Fibroblast of skin of right biceps (primary cell): Measurements from ENCODE around the gene KLHL3.

ENCODE experiments used
- DNase-seq: peaks from one replicate; pipeline ENCODE4 v3.0.0-alpha.2; 2013

The KLHL3 gene

DNA sequence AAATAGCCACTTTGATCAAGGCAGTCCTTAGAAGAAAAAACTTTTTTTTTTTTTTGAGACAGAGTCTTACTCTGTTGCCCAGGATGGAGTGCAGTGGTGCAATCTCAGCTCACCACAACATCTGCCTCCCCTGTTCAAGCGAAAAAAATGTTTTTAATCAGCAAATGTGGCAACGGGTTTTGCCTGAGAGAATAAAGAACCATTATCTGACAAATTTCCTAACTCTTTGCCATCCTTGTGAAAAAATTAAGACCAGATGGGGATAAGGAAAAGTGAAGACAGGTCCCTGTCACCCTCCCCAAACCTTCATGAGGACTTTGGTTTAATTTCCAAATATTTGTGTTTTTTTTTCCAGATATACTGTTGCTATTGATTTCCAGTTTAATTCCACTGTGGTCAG lies 129.5 kb downstream of the KLHL3 start:
- no peak for DNase-seq

DNA sequence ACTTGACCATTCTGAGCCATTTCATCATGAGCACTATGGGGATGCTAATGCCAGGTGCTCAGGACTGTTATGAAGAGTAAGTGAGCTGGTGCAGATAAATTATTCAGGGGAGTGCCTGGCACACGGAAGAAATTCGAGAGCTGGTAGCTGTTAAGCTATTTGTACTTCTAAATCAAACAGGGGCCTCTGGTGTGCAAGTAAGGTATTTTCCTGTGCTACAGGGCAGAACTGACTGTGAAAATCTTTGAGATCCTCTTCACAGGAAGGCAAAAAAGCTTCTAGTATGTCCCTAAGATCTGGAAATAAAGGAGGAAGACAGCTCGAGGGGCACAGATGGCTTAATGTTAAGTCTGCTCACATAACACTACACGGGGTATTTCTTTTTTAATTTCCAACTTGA lies 130.5 kb downstream of the KLHL3 start:
- DNase-seq = no peak

DNA sequence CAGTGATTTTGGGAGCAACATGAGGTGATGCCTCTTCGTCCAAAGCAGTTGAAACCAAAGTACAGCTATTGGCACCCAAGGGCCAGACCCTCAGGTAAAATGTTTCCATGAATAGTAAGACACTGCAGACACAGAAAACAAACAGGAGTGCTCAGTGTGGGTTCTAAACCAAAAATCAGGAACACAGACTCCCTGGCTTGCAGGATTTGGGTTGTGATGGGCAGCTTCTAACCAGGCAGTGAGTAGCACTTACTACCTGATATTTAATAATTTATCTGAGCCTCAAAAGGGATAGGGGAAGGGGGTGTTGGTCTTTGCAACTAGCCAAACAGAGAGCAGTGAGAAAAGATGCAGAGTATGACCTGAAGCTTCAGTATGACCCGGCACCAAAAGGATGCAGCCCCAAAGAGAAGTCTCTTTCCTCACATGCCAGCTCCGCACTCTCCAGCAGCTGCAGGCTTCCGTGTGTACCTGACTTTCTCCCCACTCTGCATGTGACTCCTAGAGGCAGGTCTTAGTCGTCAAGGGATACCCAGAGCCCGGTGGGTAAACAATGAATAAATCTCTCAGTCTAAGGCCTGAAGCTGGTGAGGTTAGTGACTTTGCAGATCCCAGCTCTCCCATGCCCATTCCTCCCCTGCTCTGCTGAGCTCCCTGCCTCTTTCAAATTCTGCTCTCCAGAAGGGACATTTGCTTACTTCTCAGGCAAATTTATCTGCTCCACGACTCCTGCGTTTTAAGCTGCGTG lies 131.4 kb downstream of the KLHL3 start:
- DNase-seq = no peak

DNA sequence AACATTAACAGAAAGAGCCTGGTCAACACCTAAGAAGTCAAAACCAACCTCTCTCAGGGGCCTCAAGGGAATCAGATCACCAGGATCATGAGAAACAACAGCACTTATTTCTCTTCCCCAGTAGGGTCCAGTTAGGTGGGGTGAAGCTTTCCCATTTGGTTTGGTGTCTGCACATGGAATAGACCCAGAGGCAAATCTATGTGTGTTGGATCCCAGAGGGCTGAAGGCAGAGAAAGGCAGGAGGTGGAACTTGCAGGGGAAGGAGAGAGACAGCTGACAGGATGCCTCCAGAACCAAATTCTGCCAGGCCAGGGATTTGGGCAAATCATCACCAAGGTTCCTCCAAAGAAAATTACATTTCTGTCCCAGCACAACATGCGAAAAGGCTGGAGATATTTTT lies 132.0 kb downstream of the KLHL3 start:
- DNase-seq = no peak

DNA sequence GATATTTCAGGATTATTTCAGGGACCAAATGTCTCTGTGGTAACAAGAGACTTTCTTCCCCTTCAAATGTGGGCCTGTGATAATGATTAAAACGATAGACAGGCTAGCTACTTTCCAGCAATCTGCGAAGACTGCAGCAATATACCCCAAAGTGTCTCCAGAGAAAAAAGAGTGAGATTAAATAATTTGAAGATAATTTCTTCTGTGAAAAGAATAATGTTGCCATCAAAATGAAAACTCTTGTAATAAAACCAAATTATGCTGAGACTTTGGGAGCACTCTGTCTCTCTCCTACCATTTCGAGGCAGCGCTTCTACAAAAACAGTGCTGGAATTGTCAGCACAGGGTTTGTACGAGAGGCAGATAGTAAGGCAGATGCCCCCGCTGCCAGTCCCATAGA lies 132.5 kb downstream of the KLHL3 start:
- DNase-seq = no peak

DNA sequence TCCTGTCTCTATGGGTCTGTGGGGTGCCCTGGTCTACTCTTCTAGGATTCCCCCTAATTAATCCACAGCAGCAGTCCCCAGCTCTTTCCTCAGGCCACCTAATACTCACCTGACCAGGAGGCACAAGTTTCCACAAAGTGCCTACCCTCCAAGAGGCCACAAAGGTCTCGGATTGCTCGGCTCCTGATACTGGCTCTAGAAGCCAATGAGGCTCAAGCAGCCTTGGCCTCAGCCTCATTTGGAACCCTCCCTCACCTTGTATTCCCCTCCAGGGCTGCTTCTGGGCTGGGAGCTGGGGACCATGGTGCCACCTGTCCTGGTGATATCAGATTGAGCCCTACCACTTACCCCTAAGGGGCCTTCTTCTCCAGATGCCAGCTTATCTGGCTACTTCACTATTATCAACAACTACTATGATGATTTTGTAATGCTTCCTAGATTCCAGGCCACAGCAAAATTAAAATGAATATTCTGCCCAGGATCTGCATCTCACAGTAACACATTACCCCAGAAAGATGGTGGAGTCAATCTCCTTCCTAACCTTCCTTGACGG lies 133.1 kb downstream of the KLHL3 start:
- no peak for DNase-seq

DNA sequence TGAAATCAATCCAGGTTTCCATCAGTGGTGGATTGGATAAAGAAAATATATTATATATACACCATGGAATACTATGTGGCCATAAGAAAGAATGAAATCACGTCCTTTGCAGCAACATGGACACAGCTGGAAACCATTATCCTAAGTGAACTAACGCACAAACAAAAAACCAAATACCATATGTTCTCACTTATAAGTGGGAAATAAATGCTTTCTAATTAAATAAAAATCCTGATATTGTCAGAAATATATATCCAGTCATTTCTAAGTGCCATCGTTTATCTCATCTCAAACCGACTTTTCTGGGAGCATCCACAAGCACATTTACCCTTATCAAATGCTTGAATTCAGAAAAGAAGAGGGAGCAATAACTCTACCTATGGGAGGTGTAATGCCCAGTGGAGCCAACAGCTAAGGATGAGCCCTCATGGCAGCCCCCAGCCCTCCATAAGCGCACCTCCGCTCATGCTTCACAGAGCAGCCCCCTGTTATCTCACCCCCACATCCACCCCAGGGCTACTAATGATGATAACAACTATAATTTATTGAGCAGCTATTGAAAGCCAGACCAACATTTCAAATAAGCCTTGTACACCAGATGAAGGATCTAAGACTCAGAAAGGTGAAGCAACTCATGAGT lies 135.0 kb downstream of the KLHL3 start:
- DNase-seq = no peak

DNA sequence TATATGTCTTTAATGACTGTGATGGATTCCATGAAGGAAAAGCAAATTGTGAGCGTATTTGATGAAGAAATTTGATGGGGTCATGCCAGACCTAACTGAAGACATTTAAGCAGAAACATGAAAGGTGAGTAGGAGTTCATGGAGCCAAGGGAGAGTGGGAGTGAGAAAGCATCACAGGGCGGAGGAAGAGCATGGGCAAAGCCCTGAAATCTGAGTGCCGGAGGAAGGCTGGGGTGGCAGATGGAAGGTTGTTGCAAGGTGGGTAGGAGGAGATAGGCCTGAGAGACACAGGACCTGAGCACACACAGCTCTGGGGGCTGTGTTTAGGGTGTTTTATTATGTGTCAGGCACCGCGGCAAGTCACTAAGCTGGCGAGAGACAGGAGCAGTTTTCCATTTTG lies 136.4 kb downstream of the KLHL3 start:
- no peak for DNase-seq

DNA sequence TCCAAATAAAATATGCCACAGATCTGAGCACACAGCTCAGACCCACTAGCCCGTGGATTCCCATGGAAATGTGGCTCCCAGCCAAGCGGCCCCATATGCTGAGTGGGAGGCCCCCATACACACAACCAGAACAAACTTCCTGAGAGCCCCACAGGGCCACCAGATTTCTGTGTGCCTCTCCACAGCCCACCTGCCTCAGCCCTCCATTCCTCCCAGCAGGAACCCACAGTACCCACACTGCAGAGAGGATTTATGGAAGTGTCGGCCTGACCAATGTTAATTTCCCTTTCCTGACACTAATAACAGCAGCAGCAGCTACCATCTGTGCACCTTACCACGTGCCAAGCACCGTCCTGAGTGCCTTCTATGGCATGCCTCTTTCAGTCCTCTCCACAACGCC lies 137.5 kb downstream of the KLHL3 start:
- no peak for DNase-seq

DNA sequence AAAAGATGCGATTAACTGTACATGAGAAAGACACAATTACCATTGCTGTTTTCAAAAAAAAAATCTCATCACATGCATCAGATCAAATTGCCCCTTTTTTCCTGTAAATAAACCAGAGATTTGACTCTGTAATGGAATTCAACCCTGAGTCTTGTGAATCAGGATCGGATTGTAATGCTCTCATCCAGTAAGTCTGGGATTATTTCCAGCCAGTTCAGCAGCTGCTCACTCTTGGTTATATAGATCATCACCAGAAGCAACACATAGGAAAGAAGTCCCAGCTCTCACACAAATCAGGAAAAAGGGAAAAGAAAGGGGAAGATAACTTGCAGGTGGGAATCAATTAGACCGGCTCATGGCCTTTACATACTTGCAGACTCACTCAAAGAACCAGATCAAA lies 138.9 kb downstream of the KLHL3 start:
- DNase-seq = no peak

DNA sequence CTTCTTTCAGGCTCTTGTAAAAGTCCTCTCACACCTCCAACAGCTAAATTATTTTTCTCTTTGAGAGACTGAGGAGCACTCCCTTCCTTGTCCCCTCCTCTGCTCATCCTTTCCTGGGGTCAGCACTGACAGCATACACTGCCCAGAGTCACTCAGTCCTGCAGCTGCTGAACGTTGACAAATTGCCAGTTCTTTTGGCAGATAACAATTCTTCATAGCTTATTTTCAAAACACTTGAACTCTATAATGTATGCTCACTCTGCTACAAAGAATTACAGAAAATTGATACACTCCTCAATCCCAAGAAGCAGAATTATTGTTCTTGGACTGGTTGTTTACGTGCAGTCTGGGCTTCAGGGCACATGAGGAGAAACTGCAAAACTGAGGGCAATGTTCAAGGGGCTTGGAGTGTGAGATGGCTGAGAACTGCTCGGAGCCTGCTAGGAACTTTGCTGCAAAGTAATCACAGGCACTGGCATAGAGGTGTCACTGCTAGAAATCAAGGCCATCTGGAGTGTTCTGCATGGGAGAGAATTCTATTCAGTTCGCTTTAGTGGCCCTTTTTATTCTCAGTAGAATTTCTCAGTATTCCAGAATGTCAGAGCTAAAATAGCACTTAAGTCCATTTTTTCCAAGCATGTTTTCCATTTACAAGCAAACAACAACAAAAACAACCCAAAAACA lies 140.4 kb downstream of the KLHL3 start:
- no peak for DNase-seq

DNA sequence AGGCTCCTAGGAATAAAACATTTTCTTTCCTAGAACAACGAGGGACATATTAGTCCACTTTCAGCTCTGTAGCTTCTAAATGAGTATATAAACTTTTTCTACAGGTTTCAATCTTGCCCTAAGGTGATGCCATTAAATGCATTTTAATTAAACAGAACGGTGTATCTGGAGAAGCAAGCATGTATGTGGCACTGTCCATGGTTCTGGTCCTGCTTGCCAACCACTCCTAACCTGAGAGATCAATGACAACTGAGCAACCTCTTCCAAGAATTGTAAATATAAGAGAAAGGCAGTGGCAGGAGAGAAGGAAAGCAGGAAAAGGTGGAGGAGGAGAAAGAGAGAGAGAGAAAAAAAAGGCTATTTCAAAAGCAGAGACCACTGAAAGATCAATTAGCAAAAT lies 141.2 kb downstream of the KLHL3 start:
- DNase-seq = no peak

DNA sequence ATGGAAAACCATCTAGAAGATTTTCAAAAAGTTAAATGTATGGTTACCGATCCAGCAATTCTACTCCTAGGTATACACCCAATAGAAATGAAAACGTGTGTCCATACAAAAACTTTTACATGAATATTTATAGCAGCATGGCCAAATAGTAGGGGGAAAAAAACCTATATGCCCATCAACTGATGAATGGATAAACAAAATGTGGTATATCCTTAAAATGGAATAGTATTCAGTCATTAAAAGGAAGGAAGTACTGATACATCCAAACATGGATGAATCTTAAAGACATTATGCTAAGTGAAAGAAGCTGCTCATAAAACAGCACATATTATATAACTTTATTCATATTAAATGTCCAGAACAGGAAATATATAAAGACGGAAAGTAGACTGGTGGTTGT lies 143.6 kb downstream of the KLHL3 start:
- DNase-seq = no peak

DNA sequence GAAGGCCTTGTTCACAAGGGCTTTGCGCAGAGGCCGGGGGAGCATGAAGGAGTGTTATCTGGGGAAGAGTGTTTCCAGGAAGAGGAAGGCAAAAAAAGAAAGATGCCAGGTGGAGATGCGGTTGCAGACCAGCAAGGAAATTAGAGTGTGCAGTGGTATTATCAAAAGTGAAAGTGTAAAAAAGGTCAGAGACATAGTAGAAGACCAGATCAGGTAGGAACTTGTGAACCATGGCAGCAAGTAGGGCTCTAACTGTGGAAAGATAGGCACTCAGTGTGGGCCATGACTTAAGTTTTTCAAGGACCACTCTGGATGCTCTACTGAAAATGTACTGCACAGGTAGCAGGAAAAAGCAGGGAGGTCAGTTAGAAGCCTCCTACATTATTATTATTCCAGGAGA lies 146.7 kb downstream of the KLHL3 start:
- no peak for DNase-seq

DNA sequence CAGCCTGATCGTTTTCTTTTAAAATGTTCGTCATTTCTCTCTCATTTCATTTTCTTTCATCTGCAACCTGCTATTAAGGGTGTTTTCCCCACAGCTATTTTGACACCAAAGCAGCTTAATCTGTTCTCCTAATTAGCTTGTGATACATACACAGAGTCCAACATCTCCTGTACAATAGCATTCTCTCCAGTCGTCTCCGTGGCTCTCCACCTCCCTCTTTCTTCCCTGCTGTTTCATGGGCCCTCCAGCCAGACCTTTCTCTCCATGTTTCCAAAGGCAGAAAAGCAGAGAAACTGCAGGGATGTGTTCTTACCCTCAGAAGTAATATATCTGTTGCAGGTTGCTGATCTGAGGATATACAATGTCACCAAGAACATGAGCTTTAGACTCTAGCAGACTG lies 148.0 kb downstream of the KLHL3 start:
- no peak for DNase-seq

DNA sequence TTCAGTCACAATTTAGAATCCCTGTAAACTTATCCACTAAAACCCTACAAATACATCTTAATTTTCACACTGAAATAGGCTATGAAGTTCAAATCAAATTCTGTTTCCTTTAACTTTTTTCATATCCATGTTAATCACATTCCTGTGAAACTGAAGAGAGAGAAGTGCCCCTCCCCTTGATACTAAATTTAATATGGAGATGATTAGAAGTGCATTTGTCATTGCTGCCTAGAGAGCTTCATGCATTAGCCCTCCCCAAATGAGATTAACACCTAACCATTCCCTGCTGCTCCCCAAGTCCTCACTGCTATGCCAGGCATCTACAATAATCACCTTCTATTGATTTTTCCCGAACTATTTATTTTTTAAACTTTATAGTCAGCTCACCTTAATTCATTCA lies 151.6 kb downstream of the KLHL3 start:
- DNase-seq = no peak

DNA sequence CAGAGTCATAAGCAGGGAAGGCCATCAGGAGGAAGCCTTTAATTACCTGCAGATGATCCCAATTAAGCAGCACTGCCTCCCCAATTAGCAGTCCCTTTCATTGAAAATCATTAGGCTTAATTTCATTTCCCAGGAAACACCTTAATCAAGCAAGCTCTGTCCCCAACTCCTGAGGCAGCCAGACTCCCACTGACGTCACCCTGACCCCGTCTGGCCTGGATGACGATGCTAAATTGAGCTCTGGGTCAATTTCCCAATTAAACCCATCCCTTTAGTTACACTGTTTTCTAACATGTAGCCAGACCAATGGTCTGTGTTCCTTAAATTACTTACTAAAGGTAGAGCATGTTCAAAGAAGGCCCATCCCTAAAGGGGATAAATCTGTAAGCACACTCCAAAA lies 152.8 kb downstream of the KLHL3 start:
- DNase-seq = no peak

DNA sequence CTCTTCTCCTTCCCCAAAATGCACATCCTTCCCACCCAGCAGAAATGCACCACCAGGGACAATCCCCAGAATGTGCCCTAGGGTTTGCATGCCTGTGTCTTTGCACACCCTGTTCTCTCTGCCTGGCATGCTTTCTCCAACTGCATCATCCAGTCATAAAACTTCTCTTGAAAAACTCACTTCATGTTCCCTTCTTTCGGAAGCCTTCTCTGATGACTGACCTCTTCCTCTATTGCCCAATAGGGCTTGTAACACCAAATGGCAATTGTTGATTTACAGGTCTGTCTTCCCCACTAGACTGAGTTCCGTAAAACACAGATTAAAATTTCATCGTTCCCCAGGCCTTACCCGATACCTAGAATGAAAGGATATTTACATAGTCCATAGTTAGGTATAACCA lies 153.7 kb downstream of the KLHL3 start:
- DNase-seq = no peak

DNA sequence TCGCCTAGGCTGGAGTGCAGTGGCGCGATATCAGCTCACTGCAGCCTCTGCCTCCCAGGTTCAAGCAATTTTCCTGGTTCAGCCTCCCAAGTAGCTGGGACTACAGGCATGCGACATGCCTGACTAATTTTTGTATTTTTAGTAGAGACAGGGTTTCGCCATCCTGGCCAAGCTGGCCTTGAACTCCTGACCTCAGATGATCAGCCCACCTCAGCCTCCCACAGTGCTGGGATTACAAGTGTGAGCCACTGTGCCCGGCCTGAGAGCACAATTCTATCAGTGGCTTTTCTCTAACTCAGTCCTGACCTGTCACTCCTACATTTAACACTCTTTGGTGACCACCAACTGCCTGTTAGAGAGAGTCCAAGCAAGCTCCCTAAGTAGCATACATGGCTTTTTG lies 154.1 kb downstream of the KLHL3 start:
- no peak for DNase-seq

DNA sequence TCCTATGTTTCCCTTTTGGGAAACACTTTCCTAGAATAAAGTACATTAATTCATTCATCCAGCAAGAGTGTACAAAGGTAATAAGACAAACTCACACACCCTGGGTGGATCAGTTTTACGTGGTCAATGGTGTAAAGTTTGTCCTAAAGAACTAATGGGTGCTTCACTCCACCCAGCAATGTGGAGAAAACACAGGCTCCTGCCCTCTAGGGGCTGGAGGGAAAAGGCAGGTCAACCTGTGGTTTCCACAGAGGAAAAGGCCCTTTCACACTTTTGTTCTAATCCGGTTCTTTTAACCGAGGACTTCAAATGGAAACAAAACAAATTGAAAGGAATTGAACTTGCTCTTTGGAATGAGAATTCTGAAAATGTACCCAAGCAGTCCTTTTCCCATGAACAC lies 155.9 kb downstream of the KLHL3 start:
- DNase-seq = no peak

DNA sequence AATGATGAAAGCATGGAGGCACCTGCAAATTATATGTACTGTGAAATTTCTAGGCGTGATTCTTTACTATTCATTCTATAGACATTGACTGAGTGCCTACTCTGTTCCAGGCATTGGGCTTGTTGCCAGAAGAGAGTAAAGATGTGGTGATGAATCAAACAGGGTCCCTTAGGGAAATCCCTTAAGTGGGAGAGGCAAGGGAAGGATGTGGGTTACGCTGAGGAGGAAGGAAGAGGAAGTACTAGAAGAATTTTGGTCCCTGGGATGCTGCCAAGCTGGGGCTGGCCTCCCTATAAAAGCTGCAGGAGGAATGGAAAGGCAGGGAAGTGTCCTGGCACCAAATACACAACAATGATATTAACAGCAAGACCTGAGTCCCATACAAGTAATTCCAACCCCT lies 160.0 kb downstream of the KLHL3 start:
- peak; percentile 88 for DNase-seq

DNA sequence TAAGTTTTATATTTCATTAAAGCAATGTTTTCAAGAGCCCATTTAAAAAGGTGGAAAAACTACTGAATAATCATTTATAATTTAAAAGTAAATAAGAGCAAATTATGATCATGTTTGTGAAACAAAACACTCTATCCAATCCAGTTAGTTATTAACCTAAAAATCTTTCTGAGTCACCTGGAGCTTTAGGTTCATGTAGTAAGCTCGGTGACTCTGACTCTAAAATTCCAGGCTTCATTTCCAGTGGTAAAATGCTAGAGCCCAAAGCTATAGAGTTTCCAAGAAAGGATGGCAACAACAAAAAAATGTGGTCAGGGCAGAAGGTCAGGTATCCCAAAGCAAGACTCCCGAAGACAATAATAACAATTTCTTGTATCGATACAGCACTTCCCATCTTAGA lies 160.7 kb downstream of the KLHL3 start:
- no peak for DNase-seq

DNA sequence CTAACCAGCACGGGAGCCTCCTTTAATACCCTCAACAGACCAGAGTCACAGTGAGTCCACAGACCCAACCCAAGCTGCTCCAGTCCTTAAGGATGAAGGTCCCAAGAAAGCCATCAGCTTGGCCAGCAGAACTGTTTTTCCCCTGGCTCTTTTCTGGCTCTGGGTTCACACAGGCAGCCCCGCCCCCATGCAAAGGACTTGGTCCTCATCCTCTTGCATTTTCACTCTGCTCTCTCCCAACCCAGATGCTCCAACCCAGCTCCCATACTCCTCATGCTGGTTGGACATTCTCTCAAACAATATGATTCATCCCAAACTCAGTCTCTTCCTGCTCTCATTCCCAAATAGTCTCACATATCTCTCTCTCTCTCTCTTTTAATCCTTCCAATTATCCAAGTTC lies 162.5 kb downstream of the KLHL3 start:
- peak; percentile 20 for DNase-seq

DNA sequence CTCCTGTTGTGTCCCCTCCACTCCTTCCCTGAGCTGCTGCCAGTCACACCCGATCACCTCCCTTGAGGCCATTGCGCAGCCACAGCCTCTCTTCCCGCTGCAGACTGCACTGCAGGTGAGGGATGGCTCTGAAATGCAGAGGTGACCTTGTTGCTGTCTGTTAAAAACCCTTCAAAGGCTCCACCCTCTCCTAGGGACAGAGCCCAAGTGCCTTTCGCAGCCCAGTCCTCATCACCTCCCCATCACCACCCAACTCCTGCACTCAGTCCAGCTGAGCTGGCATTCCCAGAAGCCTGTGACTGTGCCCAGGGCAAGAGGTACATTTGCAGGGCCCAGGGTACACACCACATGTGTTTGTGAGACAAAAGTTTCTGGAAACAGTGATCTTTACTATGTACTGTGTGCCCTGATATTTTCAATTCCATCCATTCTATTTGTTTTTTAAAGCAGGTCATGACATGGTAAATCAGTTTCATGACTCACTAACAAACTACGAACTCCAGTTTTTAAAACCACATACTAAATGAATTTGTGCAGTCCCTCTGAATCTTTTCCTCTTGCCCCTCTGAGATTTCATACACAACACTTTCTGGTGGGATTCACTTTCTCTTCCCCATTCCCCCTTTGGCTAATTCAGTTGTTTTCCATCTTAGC lies 163.7 kb downstream of the KLHL3 start:
- peak; percentile 34 for DNase-seq
